ENCODE data around the gene VEGFB.

GRCh38 chr11:64275031-64275800, 40.8 kb downstream of the VEGFB start:
- TF ChIP-seq CTCF (IDR thresholded peaks at IDR 0.05 in 4 of 5, conservative IDR thresholded peaks at IDR 0.05 in 1 of 5) (no peak), POLR2A (IDR thresholded peaks at IDR 0.05) (no peak)

Measured in gastrocnemius medialis (tissue), 4 donors.